Measurements from ENCODE around the gene PEX1.
"Not testable (repeated sequence)": the region's sequence is repeated elsewhere in the genome, so short reads cannot be mapped to it uniquely, and the experiment has no call there.

PEX1 gene

GRCh38 chr7:92528188-92528957, at the start of gene PEX1, which contains the start of gene RBM48:
PEX1 (minus strand) TSS chr7:92528520; CDS start chr7:92528435, 85 bp downstream.
RBM48 (plus strand) TSS chr7:92528795; CDS start chr7:92528814, 19 bp downstream.
- DNase-seq: peak; percentile 99

GRCh38 chr7:92576296-92576695, 48.0 kb upstream of the PEX1 start:
- DNase-seq: no peak

GRCh38 chr7:92569137-92569536, 40.8 kb upstream of the PEX1 start:
- peak; percentile 8 for DNase-seq

GRCh38 chr7:92567460-92567859, 39.1 kb upstream of the PEX1 start:
- no peak for DNase-seq

GRCh38 chr7:92563345-92563744, 35.0 kb upstream of the PEX1 start:
- DNase-seq: no peak

- no peak for DNase-seq
Observed at GRCh38 chr7:92560602-92561001, 32.3 kb upstream of the PEX1 start.

- DNase-seq: no peak
Observed at GRCh38 chr7:92557808-92558362, 29.6 kb upstream of the PEX1 start.

GRCh38 chr7:92557249-92557648, 28.9 kb upstream of the PEX1 start:
- DNase-seq: no peak

GRCh38 chr7:92550194-92550593, 21.9 kb upstream of the PEX1 start:
- DNase-seq: no peak

GRCh38 chr7:92547579-92547978, 19.3 kb upstream of the PEX1 start:
- DNase-seq: no peak

- DNase-seq: no peak
Observed at GRCh38 chr7:92546856-92547497, 18.7 kb upstream of the PEX1 start.

- not testable (repeated sequence) for DNase-seq
Observed at GRCh38 chr7:92545116-92545515, 16.8 kb upstream of the PEX1 start.

- not testable (repeated sequence) for DNase-seq
Observed at GRCh38 chr7:92543542-92543941, 15.2 kb upstream of the PEX1 start.

GRCh38 chr7:92534572-92534971, 6.3 kb upstream of the PEX1 start:
- DNase-seq: no peak

GRCh38 chr7:92528958-92529264, 591 bp upstream of the PEX1 start:
- DNase-seq: no peak

GRCh38 chr7:92527300-92528187, 776 bp downstream of the PEX1 start:
- peak; percentile 32 for DNase-seq

GRCh38 chr7:92523110-92523509, 5.2 kb downstream of the PEX1 start:
- DNase-seq: no peak

- no peak for DNase-seq
Observed at GRCh38 chr7:92520024-92520423, 8.3 kb downstream of the PEX1 start.

GRCh38 chr7:92517631-92518030, 10.7 kb downstream of the PEX1 start:
- no peak for DNase-seq

- no peak for DNase-seq
Observed at GRCh38 chr7:92513167-92513902, 15.0 kb downstream of the PEX1 start.

- no peak for DNase-seq
Observed at GRCh38 chr7:92508946-92509345, 19.4 kb downstream of the PEX1 start.

- DNase-seq: no peak
Observed at GRCh38 chr7:92506363-92506762, 22.0 kb downstream of the PEX1 start.

- no peak for DNase-seq
Observed at GRCh38 chr7:92504563-92504962, 23.8 kb downstream of the PEX1 start.
